H4 (cell line): ENCODE data around the gene ADD1. TPM values are rescaled to one million over a fixed set of nuclear protein-coding genes. Genes with fewer than 3 reads are reported as not detected.

Experiments
- DNase-seq: peaks from one replicate; pipeline ENCODE4 v3.0.0-alpha.2; 2015; ENCODE audit warnings: low spot score
- total RNA-seq: library from RNA; depleted of rRNA; stranded (reverse); fragments of >200 nt; shearing (Covaris generic); gene quantifications from 2 replicates; pipeline ENCODE4 v1.2.3, GENCODE V29; 2014

ADD1 gene
- total RNA-seq, 1 experiment from 2014 or later, result 117 TPM

DNA sequence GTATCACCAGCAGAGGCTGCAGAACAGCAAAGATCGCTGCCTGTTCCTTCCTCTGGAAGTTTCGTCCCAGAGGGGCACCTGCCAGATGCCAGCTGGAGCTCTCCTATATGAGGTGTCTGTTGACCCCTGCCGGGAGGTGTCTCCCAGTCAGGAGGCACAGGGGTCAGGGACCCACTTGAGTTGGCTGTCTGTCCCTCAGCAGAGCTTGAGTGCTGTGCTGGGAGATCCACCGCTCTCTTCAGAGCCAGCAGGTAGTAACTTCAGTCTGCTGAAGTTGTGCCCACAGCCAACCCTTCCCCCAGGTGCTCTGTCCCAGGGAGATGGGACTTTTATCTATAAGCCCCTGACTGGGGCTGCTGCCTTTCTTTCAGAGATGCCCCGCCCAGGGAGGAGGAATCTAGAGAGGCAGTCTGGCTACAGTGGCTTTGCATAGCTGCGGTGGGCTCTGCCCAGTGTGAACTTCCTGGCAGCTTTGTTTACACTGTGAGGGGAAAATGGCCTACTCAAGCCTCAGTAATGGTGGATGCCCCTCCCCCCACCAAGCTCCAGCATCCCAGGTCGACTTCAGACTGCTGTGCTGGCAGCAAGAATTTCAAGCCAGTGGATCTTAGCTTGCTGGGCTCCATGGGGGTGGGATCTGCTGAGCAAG is 78.9 kb downstream of the ADD1 start:
- DNase-seq, result peak; percentile 74

DNA sequence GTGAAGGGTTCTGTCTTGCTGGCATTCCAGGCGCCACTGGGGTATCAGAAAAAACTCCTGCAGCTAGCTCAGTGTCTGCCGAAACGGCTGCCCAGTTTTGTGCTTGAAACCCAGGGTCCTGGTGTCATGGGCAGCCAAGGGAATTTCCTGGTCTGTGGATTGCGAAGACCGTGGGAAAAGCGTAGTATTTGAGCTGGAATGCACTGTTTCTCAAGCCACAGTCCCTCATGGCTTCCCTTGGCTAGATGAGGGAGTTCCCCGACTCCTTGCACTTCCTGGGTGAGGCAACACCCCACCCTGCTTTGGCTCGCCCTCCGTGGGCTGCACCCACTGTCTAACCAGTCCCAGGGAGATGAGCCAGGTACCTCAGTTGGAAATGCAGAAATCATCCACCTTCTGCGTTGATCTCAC is 79.5 kb downstream of the ADD1 start:
- DNase-seq, result no peak

DNA sequence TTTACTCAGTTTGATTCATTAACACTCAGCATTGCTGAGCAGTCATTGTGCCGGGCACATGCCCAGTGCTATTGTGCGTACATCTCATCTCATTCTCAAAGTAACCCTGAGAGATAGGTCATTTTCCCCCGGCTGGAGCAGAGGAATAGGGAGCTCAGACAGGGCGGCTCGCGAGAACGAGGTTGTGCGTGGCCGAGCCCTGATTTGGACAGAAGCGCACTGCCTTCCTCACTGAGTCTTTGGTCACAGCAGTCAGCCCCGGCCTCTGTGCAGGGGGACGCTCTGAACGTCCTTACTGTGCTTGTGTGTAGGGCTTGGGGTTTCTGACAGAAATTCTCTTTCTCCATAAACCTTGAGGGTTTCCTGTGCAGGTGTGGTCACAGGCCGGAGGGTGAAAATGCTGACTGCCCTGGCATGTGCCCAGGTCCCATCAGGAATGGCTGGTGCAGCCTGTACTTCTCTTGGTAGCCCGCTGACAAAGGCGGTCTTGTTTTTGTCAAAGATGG is 80.1 kb downstream of the ADD1 start:
- DNase-seq, result no peak

DNA sequence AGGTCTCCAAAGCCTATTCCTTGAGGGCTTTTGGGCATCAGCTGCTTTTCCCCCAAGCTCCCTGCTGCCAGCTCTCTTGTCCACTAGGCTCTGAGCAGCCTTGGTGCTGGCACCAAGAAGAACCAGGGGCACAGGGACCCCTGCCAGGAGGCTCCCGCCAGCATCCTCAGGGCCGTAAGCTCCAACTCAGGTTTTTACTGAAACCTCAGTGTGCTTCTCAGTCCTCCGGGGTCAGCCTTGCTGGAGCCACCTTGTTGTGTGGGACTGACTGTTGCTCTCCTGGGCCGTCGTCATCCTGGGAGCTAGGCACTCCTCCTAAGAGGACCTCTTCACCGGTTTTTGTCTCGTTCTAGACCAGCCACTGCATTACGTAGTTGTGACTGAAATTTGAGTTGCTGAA is 80.6 kb downstream of the ADD1 start:
- no peak for DNase-seq

DNA sequence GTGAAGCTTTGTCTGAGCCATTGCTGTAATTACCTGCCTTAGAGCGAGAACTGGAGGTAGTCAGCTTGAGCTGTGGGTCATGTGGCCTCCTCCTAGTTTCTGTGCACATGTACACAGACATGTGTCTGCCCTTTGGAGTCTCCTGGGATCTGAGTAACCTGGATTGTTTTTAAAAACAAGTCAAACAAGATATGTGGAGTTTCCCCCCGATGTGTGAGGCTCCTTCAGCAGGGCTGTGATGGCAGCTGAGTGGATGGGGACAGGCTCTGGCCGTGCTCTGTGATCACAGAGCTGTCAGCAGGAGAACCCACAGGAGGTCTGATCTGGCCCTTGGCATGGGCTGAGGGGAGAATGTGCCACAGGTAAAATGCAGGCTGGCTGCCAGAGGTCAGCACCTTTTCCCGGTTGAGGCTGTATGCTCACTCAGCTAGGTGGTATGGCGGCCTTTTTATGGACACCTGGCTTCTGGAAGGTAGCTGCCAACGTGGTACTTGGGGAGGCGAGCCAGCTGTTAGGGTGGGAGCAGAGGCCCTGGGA is 81.2 kb downstream of the ADD1 start:
- no peak for DNase-seq

DNA sequence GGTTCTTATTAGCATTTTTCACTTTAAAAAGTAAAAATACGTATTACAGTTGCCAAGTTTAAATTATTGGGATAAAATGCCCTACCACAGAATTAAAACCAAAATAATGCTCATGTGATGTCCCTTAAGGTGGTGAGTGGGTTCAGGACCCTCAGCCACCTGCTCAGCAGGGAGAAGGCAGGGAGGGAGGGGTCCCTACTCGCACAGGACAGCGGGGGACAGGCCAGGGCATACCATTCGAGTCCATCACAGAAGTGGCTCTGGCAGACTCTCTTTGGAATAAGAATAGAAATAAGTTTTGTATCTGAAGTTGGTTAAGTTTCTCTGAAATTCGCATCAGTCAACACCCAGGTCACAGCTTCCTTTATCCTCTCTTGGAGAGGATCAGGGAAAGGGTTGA is 81.9 kb downstream of the ADD1 start:
- no peak for DNase-seq

DNA sequence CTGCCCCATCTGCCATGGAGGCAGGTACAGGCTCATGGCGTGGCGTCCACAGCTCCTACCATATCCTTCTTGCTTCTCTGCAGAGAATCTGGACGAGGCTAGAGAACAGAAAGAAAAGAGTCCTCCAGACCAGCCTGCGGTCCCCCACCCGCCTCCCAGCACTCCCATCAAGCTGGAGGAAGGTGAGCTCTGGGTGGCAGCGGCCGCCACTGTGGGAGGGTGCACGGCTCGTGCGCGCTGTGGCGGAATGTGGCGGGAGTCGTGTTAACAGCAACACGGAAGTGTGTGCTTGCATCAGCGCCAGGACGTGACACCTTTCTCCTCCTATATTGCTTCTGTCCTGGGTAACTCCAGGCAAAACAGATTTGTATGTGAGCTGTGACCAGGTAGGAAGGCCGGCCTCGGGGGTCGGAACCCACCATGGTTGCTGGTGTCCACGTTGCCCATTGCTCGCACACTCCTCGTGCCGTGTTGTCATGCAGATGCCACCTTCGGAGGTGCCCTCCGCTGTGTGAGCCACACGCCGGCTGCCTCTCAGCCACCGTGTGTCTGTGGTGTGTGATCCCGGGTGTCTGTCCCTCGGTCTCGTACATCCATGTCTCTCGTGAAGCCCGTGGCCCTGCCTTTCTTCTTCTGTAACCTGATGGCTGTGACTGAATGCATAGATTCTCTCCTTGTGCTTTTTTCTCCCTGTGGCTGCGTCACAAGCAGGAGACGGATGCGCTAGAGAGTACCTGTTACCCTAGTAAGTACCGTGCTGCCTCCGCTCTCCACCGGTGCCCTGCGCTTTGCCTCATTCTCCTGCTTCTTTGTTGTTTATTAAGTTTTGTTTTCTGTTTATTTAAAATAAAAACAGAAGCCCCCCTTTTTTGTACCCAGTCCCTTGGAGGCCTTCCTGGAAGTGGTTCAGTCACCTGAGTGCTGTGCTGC is 82.6 kb downstream of the ADD1 start:
- no peak for DNase-seq

DNA sequence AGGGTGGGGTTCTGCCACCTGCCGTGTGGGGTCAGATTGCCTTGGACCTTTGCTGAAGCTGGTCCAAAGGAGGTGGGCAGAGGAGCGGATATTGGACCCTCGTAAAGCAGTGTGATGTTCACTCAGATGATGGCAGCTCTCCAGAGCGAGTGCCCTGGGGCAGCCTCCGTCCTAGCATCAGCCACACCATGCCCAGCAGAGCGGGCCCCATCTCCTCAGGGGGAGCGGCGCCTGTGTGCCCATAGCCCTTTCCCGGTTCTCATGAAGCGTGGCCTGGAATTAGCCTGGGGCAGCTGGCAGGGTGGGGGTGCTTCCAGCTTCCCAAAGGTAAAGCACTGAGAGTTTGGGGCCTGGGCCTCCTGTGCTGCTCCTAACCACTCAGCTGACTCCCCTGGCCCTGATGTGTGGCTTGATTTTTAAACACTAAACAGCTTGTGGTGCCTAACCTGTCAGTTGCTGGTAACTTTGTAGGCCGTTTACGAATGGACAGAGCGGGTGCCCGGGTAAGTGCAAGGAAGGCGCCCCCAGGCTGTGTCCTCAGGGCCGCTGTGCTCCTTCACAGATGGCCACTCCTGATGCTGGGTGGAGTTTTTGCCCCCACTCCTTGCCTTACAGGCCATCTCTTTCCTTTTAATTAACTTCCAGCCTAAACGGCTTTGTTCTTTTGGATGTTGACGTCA is 83.5 kb downstream of the ADD1 start:
- DNase-seq, result no peak

DNA sequence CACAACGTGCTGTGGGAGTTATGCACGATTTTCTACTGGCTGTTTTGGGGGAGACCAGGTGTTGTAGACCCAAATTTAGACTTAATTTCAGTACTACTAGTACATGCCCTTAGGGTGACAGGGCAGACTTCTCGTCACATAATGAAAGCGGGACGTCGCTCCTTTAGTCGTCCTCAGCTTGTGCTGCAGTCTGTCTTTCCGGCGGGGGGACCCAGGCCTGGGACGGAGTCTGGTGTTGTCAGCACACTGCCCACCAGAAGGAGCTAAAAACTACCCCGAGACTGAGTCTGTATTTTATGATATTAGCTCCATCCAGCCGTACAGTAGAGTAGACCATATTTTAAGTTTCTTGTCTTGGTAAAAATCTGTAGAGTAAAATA is 84.0 kb downstream of the ADD1 start:
- DNase-seq, result no peak

DNA sequence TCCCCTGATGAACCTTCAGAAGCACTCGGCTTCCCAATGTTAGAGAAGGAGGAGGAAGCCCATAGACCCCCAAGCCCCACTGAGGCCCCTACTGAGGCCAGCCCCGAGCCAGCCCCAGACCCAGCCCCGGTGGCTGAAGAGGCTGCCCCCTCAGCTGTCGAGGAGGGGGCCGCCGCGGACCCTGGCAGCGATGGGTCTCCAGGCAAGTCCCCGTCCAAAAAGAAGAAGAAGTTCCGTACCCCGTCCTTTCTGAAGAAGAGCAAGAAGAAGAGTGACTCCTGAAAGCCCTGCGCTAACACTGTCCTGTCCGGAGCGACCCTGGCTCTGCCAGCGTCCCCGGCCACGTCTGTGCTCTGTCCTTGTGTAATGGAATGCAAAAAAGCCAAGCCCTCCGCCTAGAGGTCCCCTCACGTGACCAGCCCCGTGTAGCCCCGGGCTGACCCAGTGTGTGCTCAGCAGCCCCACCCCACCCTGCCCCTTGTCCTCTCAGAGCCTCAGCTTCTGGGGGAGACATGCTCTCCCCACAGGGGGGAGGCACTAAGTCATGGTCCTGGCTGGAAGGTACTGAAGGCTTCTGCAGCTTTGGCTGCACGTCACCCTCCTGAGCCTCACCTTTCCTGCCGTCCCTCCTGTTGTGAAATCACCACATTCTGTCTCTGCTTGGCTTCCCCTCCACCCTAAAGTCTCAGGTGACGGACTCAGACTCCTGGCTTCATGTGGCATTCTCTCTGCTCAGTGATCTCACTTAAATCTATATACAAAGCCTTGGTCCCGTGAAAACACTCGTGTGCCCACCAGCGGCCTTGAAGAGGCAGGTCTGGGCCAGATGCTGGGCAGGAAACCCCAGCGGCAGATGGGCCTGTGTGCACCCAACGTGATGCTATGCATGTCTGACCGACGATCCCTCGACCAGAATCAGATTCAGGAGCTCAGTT is 84.9 kb downstream of the ADD1 start:
- no peak for DNase-seq

DNA sequence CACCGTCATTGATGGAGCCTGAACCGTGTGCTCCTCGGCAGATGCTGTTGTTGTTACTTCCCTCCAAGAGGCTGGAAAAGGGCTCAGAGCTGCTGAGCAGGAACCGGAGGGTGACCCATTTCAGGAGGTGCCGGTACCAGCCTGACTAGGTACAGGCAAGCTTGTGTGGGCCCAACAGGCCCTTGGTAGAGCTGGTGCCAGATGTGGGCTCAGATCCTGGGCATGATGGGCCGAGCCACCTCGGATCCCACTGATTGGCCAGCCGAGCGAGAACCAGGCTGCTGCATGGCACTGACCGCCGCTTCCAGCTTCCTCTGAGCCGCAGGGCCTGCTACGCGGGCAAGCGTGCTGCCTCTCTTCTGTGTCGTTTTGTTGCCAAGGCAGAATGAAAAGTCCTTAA is 85.8 kb downstream of the ADD1 start:
- no peak for DNase-seq

DNA sequence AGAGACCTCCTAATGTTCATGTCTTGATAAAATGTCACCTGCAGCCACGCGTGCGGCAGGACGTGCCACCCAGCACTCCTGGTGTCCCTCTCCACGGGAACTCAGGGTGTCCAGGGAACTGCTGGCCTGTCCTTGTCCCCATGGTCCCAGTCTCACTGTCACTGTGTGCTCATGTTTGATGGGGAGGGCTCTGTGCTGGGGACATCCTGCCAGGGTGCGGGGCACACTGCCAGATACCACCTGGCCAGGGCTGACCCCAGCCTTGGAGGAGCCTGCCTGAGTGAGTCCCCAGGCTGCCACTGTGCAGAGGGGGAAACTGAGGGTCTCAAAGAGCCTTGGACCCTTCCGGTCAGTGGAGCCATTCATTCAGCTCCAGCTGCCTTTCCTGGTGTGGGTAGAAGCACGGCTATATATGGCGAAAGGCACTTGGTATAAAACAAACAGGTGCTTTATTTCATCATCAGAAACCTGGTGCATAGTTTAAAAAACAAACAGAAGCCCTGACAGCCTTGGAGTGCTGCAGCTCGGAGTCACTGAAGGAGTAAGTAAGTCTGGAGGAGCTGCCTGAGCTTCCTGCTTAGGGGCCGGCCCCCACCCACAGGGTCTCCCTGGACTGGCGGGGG is 86.6 kb downstream of the ADD1 start:
- no peak for DNase-seq

DNA sequence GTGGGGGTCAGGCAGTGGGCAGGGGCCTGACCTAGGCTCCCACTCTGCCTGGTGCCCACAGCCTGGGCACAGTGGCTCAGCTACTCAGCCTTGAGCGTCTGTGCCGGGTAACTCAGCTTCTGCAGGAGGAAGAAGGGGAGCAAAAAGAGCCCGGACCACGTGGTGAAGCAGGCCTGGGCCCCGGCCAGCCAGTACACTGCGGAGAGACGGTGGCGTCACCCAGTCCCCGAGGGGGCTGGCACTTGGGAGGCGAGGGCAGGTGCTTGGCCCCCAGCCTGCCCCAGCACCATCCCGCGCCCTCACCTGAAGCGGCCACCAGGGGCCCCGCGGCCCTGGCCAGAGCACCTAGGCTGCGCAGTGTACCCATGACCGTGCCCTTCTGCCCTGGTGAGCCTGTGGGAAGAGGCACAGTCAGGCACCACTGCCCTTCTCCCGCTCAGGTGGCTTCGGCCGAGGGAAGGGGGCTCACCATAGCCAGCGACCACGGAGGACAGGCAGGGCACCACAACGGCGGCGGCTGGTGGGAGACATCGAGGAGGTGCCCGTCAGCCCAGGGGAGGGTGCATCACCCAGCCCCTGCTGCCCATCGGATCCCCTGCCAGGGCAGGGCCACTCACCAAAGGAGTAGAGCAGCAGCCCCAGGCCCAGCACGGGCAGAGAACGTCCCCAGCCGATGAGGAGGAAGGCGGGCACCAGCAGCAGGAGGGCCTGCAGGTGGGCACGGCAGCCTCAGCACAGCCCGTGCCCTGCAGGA is 87.3 kb downstream of the ADD1 start:
- DNase-seq, result no peak

DNA sequence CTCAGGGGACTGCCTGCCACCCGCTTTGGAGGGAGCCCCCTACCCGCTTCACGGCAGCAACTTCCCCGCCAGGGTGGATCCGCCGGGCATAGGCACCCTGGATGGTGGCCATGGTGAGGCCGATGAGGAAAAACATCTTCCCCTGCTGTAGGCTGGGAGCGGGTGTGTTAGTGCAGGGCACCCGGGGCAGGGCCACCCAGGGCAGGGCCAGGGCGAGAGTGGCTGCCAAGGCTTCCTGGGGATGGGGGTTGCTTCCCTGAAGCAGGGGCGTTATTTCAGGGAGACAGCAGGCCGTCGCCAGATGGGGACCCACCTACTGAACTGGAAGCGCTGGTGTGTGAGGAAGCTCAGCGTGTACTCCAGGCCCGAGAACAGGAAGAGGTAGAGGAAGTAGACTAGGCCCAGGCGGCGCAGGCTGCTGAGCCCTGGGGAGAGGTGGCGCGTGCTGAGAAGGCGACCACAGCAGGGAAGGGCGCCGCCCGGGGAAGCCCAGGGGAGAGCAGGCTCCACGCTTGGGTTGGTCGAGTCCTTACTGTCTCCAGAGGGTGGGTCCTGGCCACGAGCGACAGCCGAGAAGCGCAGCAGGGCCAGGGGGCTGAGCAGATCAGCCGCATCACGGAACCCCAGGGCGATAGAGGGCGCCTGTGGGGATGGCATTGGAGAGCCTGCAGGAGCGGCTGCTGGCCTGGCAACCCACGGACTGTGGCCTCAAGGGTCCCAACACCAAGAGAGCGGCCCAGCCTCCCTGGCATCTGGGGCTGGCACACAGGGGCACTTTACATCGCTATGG is 88.1 kb downstream of the ADD1 start:
- no peak for DNase-seq

DNA sequence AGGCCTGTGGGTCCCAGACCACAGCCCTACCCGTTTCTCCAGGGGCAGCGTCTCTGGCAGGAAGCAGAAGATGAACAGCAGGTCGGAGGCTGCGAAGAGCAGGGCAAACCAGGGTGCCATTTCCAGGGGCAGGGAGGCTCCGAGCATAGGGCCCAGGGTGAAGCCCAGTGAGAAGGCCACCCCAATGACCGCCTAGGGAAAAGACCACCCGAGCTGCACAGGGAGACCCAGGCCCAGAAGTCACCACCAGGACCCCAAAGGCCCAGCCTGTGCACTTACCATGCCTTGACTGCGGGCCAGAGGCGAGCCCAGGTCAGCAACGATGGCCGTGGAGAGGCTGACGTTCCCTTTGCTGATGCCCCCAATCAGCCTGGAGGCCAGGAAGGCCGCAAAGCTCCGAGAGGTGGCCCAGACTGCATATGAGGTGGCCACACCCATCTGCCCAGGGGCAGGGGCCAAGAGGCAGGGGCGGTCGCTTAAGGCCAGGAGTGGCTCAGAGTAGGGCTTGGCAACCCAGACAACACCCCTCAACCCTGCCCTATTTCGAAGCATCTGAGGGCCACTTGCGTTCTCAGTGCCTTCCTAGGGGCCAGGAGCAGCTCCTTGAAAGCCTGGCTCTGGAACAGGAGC is 88.8 kb downstream of the ADD1 start:
- no peak for DNase-seq

DNA sequence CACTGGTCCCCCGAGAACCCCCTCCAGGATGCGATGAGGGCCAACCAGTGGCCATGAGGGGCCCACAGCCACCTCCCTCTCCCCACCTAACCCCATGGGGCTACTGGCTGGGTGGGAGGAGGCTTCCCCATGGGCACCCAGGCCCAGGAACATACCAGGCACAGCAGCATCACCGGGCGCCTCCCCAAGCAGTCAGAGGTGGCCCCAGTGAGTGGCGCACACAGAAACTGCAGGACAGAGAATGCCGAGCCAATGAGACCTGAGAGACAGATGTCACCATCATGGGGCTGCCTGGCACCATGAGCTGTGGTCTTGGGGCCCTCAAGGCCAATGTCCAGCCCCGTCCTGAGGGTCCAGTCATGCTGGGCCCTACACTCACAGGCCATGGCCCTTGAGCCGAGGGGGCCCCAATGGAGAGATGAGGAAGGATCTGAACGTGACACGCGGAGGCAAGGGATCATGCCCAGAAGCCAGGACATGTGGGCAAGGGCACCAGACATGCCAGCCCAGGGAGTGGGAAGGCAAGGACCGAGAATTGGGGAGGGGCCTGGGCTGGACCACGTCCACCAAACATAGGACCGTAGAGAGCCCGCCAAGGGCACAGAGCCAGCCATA is 89.4 kb downstream of the ADD1 start:
- DNase-seq, result no peak

DNA sequence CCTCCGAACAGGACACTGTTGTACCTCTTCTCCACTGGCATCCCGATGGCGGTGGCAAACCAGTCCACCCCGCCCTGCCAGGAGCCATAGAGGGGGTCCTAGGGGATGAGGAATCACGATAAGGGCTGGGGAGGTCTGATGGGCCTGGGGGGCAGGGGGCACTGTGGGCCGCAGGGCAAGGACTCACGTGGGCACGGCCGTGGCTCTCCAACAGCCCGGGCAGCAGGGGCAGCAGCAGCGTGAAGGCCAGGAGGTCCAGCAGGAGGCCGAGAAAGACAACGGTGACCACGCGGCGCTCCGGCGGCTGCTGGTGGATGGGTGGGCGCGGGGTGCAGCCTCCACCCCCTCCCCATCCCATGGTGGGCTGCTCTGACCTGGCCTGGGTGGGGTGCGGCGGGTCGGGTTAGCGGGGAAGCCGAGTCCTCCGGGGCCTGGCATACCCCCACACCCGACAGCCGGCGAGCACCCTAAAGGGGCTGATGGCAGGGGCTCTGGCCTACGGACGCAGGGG is 90.0 kb downstream of the ADD1 start:
- no peak for DNase-seq
